A549 (cell line): ENCODE results near the gene MYO9A. TPM values are rescaled to one million over a fixed set of nuclear protein-coding genes. Genes with fewer than 3 reads are reported as not detected.

Source experiments
- ATAC-seq, 2 experiments: fragments of 200-7000 bp in 1 of 2; fragments of >200 bp in 1 of 2; cut with Nextera tagmentation in 1 of 2; cut with Tn5 transposase in 1 of 2; 3 replicates each; pipeline versions ENCODE4 v1.8.0 to v1.9.1; 2018 to 2020; ENCODE audit warnings: mild to moderate bottlenecking in 1 of 2, moderate library complexity in 1 of 2
- CTCF ChIA-PET: fragments of 300-600 bp; sonication (Branson Sonifier 250); formaldehyde crosslinking; extraction: SDS; loops from one replicate; lab custom pipeline; 2021; ENCODE audit warnings: antibody characterized with exemption, inconsistent platforms; lab: Yijun Ruan, JAX
- POLR2A ChIA-PET: fragments of 350-600 bp; formaldehyde crosslinking; extraction: SDS; loops from one replicate; lab custom pipeline; 2021; ENCODE audit warnings: antibody characterized with exemption, inconsistent platforms; lab: Yijun Ruan, JAX
- DNase-seq, 2 experiments: peaks; one replicate each; pipeline versions ENCODE4 v3.0.0 to v3.0.0-alpha.2; 2011 to 2016; ENCODE audit warnings: low read depth in 1 of 2, low spot score in 1 of 2
- FAIRE-seq: peaks from 2 replicates; lab custom pipeline; 2011; peaks lifted over from hg19 to GRCh38; lab: Jason Lieb, UNC
- H3K27ac ChIP-seq, 2 experiments: fragments of >200 bp; sonication (Bioruptor Twin); formaldehyde crosslinking; 3 replicates each; pipeline ENCODE4 v1.5.1; 2016 to 2017
- H3K4me1 ChIP-seq: fragments of >200 bp; sonication (Bioruptor Twin); formaldehyde crosslinking; 3 replicates; pipeline ENCODE4 v1.6.1; 2016
- H3K4me2 ChIP-seq: fragments of >200 bp; sonication (Bioruptor Twin); formaldehyde crosslinking; 3 replicates; pipeline ENCODE4 v1.6.1; 2016
- H3K4me3 ChIP-seq: fragments of >200 bp; sonication (Bioruptor Twin); formaldehyde crosslinking; 3 replicates; pipeline ENCODE4 v1.5.1; 2016
- H3K9me3 ChIP-seq: fragments of >200 bp; sonication (Bioruptor Twin); formaldehyde crosslinking; 3 replicates; pipeline ENCODE4 v1.6.1; 2016
- ATOH8 ChIP-seq: fragments of 250-450 bp; sonication (Bioruptor Pico); IDR thresholded peaks from 2 replicates; pipeline ENCODE4 v1.5.0; 2020; ENCODE audit warnings: low read depth, mild to moderate bottlenecking, moderate library complexity
- BHLHE40 ChIP-seq: IDR thresholded peaks from 2 replicates; pipeline ENCODE4 v1.6.1; 2012; ENCODE audit warnings: low read depth, low read length, inconsistent platforms
- CBX2 ChIP-seq: fragments of 200-600 bp; sonication (generic); IDR thresholded peaks from 2 replicates; pipeline ENCODE4 v1.6.1; 2016; ENCODE audit warnings: low read depth, mild to moderate bottlenecking, borderline replicate concordance
- CBX8 ChIP-seq: fragments of 200-600 bp; sonication (generic); IDR thresholded peaks from 2 replicates; pipeline ENCODE4 v1.6.1; 2016
- CEBPB ChIP-seq, 2 experiments: fragments of >200 bp in 1 of 2; sonication (Bioruptor Twin) in 1 of 2; formaldehyde crosslinking in 1 of 2; IDR thresholded peaks; 2 replicates each; pipeline ENCODE4 v1.6.1; 2012 to 2016
- CHD2 ChIP-seq: fragments of 150-350 bp; IDR thresholded peaks from 2 replicates; pipeline ENCODE4 v1.6.1; 2014; ENCODE audit warnings: low read length; ENCODE audit not compliant: partially characterized antibody
- CHD4 ChIP-seq: fragments of 200-600 bp; sonication (generic); IDR thresholded peaks from 2 replicates; pipeline ENCODE4 v1.6.1; 2016; ENCODE audit warnings: antibody characterized with exemption, mild to moderate bottlenecking, borderline replicate concordance
- CTCF ChIP-seq: fragments of >200 bp; sonication (Bioruptor Twin); formaldehyde crosslinking; IDR thresholded peaks from 3 replicates; pipeline ENCODE4 v1.5.1; 2016
- ESRRA ChIP-seq: fragments of 150-350 bp; IDR thresholded peaks from 2 replicates; pipeline ENCODE4 v1.6.1; 2014; ENCODE audit warnings: mild to moderate bottlenecking, low read length, borderline replicate concordance
- FOSL2 ChIP-seq, 2 experiments: fragments of 450-650 bp in 1 of 2; fragments of >200 bp in 1 of 2; sonication (Bioruptor Twin) in 1 of 2; formaldehyde crosslinking; IDR thresholded peaks; 2 replicates each; pipeline versions ENCODE4 v1.5.0 to v1.6.1; 2016 to 2020; ENCODE audit warnings: mild to moderate bottlenecking in 1 of 2, moderate library complexity in 1 of 2
- GATA3 ChIP-seq: IDR thresholded peaks from 2 replicates; pipeline ENCODE4 v1.6.1; 2012; ENCODE audit warnings: borderline replicate concordance
- HES2 ChIP-seq: fragments of >200 bp; sonication (Bioruptor Twin); formaldehyde crosslinking; IDR thresholded peaks from 2 replicates; pipeline ENCODE4 v1.6.1; 2016
- HEYL ChIP-seq: fragments of 250-450 bp; sonication (Bioruptor Pico); IDR thresholded peaks from 2 replicates; pipeline ENCODE4 v1.8.0; 2021; ENCODE audit warnings: mild to moderate bottlenecking, moderate library complexity
- HOXB5 ChIP-seq: fragments of 250-450 bp; sonication (Bioruptor Pico); IDR thresholded peaks from 2 replicates; pipeline ENCODE4 v1.5.0; 2020; ENCODE audit warnings: mild to moderate bottlenecking, moderate library complexity
- JUNB ChIP-seq: fragments of >200 bp; sonication (Bioruptor Twin); formaldehyde crosslinking; IDR thresholded peaks from 2 replicates; pipeline ENCODE4 v1.6.1; 2016
- MAFK ChIP-seq: fragments of 450-650 bp; IDR thresholded peaks from 2 replicates; pipeline ENCODE4 v1.6.1; 2014; ENCODE audit not compliant: partially characterized antibody
- MAZ ChIP-seq: fragments of 150-350 bp; IDR thresholded peaks from 2 replicates; pipeline ENCODE4 v1.6.1; 2014; ENCODE audit warnings: antibody characterized with exemption, low read depth, low read length, borderline replicate concordance
- MYC ChIP-seq: IDR thresholded peaks from 2 replicates; pipeline ENCODE4 v1.6.1; 2012; ENCODE audit warnings: mild to moderate bottlenecking, inconsistent platforms, low read length, improper control_type of control experiment, borderline replicate concordance
- NPAS2 ChIP-seq: fragments of 250-450 bp; sonication (Bioruptor Pico); IDR thresholded peaks from 2 replicates; pipeline ENCODE4 v1.8.0; 2022; ENCODE audit warnings: mild to moderate bottlenecking, moderate library complexity, borderline replicate concordance
- NR3C1 ChIP-seq: fragments of >200 bp; sonication (Bioruptor Twin); formaldehyde crosslinking; IDR thresholded peaks from 3 replicates; pipeline ENCODE4 v1.6.1; 2017
- PHF8 ChIP-seq: fragments of 200-600 bp; sonication (generic); IDR thresholded peaks from 2 replicates; pipeline ENCODE4 v1.6.1; 2016; ENCODE audit warnings: low read depth, mild to moderate bottlenecking, antibody characterized with exemption, moderate library complexity, borderline replicate concordance
- POLR2A ChIP-seq: IDR thresholded peaks from 2 replicates; pipeline ENCODE4 v1.6.1; 2012; ENCODE audit warnings: mild to moderate bottlenecking, low read length
- POLR2AphosphoS2 ChIP-seq: conservative IDR thresholded peaks from 2 replicates; pipeline ENCODE4 v1.6.1; 2012; ENCODE audit warnings: low read length, improper control_type of control experiment, inconsistent platforms
- RCOR1 ChIP-seq: fragments of 150-350 bp; IDR thresholded peaks from 2 replicates; pipeline ENCODE4 v1.6.1; 2014; ENCODE audit warnings: antibody characterized with exemption, low read length, low read depth
- RFX5 ChIP-seq: fragments of 450-650 bp; IDR thresholded peaks from 2 replicates; pipeline ENCODE4 v1.7.1; 2014; ENCODE audit warnings: antibody characterized with exemption, mild to moderate bottlenecking, moderate library complexity
- SREBF2 ChIP-seq: fragments of 450-650 bp; IDR thresholded peaks from 2 replicates; pipeline ENCODE4 v1.6.1; 2014; ENCODE audit warnings: mild to moderate bottlenecking, moderate library complexity
- TP53 ChIP-seq: fragments of 250-450 bp; sonication (Bioruptor Pico); IDR thresholded peaks from 2 replicates; pipeline ENCODE4 v1.5.0; 2021; ENCODE audit warnings: mild to moderate bottlenecking, moderate library complexity
- ZFP36 ChIP-seq: fragments of 450-650 bp; IDR thresholded peaks from 2 replicates; pipeline ENCODE4 v1.6.1; 2014; ENCODE audit warnings: borderline replicate concordance; ENCODE audit not compliant: partially characterized antibody
- WGBS: methylation state at CpG from one replicate; pipeline ENCODE4 v1.1.6; 2017; ENCODE audit errors: missing lambda C conversion rate; 5-methylcytosine and 5-hydroxymethylcytosine counted together
- polyA plus RNA-seq, 4 experiments: library from polyadenylated mRNA; depleted of rRNA in 3 of 4; stranded (reverse); fragments of >200 nt; fragmentation: RNase III in 1 of 4; extraction: RNeasy Plus Mini Kit Qiagen cat#74134 plus additional on column Dnase treatment in 1 of 4; gene quantifications; 2 replicates in 3 of 4; 3 replicates in 1 of 4; pipeline ENCODE4 v1.2.3, GENCODE V29; 2011 to 2017
- TF ChIP-seq, protein P1 (sequence below): IDR thresholded peaks from 2 replicates; pipeline ENCODE4 v1.6.1; 2012; ENCODE audit warnings: low read depth, borderline replicate concordance

The MYO9A gene
- polyA plus RNA-seq, 2 of the 4 experiments (the other 2 are of a cell fraction), result 5.9 to 21.9 TPM

DNA sequence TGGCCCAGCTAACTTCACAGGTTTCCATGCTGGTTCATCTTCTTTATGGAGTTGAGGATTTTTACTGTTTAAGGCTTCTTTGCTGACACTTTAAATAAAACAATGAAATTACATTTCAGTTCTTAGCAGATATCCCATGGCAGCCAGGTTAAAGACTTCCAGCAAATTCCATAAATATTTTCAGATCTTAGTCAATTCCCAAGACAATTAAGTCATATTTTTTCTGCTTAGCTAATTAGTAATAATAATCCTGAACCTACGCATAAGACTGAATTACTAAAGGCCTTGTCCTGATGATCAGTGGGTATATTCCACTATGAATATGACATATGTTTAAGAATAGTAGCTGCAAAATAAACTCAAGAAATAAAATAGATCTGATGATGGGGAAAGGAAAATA is 224.3 kb downstream of the MYO9A start:
- CTCF ChIA-PET, result interaction anchor here (1.7 kb wide), 1 partner anchor 10 kb away, joined by 5 read pairs; no protein-coding TSS in a partner anchor

DNA sequence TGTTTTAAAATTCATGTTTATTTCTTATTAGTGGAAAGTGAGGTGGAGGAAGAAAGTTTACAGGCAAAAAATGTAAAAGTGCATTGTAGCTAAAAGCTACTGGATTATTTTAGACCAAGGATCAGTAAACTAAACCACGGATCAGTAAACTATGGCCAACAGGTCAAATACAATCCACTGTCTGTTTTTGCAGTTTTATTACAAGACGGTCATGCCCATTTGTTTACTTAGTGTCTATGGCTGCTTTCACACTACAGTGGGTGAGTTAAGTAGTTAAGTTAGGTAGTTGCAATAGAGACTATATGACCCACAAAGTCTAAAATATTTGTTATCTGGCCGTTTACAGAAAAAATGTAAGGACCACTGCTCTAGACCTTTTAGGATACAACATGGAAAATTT is 225.6 kb downstream of the MYO9A start:
- ATAC-seq, result no peak
- POLR2A ChIA-PET, result no interaction called here
- TF ChIP-seq ESRRA, result no peak
- no peak for TF ChIP-seq TP53 (CRISPR knock-in tag)
- TF ChIP-seq HES2, result no peak
- no peak for TF ChIP-seq RCOR1
- 76% methylated on average over 3 of the region's 3 CpGs for WGBS
- Histone ChIP-seq H3K27ac (no peak overlapping the region), H3K4me2 (no peak overlapping the region), H3K9me3 (no peaks in the 10 kb centered on the region), H3K4me3 (no peak overlapping the region), H3K4me1 (no peaks in the 10 kb centered on the region)
- CTCF ChIA-PET, result interaction anchor here (0.9 to 2.1 kb wide), 4 partner anchors 9 to 263 kb away, joined by 5 to 7 read pairs (median 6); no protein-coding TSS in a partner anchor
- no peak for DNase-seq
- peak; percentile 49 for FAIRE-seq

More for the DNA sequence above, 224.3 kb downstream of the MYO9A start:
- no peak for DNase-seq
- TF ChIP-seq JUNB (no peak), RCOR1 (no peak), SREBF2 (no peak), CTCF (no peak), CHD2 (no peak), NR3C1 (no peak), HOXB5 (CRISPR knock-in tag) (no peak), CEBPB (IDR thresholded peaks at IDR 0.05) (no peak), ZFP36 (no peak), POLR2A (no peak), MYC (no peak)
- POLR2A ChIA-PET, result no interaction called here
- Histone ChIP-seq H3K4me3 (no peak overlapping the region), H3K4me1 (no peaks in the 10 kb centered on the region), H3K27ac (no peak overlapping the region), H3K4me2 (no peak overlapping the region), H3K9me3 (no peaks in the 10 kb centered on the region)
- 93% methylated on average over 1 of the region's 1 CpG for WGBS
- ATAC-seq, result no peak
- FAIRE-seq, result no peak

DNA sequence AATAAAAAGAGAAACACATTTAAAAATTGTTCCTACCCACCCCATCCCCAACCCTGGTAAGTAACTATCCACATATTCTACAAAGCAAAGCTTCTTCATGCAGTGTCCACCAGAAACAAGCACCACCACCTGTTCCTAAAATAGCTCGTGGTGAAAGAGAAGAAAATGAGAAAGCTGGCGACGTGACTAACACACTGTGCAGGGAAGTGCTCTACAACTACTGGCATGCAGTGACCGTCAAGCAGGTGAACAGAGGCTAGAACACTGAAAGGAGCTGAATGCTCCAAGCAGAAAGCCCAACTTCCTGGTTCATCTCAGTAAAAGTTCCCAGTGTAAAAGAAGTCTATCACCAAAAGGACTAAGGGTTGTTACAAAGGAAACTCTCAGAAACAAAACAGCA is 226.9 kb downstream of the MYO9A start:
- ChIA-PET CTCF (interaction anchor here (2.0 to 2.1 kb wide), 2 partner anchors 8 to 12 kb away, joined by 7 read pairs; no protein-coding TSS in a partner anchor), POLR2A (no interaction called here)
- ATAC-seq, result no peak
- Histone ChIP-seq H3K4me1 (no peaks in the 10 kb centered on the region), H3K27ac (no peak overlapping the region), H3K4me2 (no peak overlapping the region)
- 86% methylated on average over 4 of the region's 4 CpGs for WGBS
- no peak for DNase-seq
- TF ChIP-seq POLR2AphosphoS2, result no peak
- no peak for TF ChIP-seq GATA3
- TF ChIP-seq RFX5, result no peak
- TF ChIP-seq NPAS2 (CRISPR knock-in tag), result no peak
- TF ChIP-seq MAZ, result no peak
- no peak for TF ChIP-seq MYC
- no peak for TF ChIP-seq FOSL2 (IDR thresholded peaks at IDR 0.05)
- no peak for TF ChIP-seq FOSL2 (CRISPR knock-in tag; IDR thresholded peaks at IDR 0.05)
- TF ChIP-seq, all 56 proteins: peak for 0
- H3K4me3 ChIP-seq, result no peak overlapping the region
- no peaks in the 10 kb centered on the region for H3K9me3 ChIP-seq
- FAIRE-seq, result no peak

DNA sequence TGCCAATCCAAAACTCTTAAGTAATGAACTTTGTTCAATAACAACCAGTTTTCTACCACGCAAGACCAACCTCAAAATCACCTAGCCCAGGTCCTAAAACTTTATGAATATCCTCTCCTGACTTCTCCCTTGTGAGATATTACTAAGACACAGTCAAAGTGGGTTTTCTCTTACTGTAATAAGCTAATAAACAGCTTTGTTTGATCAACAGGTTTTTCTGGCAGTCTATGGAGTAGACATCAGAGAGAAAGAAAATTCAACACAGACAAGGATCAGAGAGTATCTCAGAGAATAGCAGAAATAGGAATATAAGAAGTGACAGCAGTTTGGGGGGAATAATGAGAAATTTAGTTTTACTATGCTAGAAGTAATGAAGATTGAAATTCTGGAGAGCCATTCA is 228.0 kb downstream of the MYO9A start:
- Histone ChIP-seq H3K4me1 (no peaks in the 10 kb centered on the region), H3K9me3 (no peaks in the 10 kb centered on the region), H3K4me3 (no peak overlapping the region), H3K4me2 (no peak overlapping the region), H3K27ac (no peak overlapping the region)
- FAIRE-seq (no peak), DNase-seq (no peak), ATAC-seq (no peak)
- ChIA-PET CTCF (no interaction called here), POLR2A (no interaction called here)
- 95% methylated on average over 1 of the region's 1 CpG for WGBS
- no peak for TF ChIP-seq RCOR1
- TF ChIP-seq, protein P1, sequence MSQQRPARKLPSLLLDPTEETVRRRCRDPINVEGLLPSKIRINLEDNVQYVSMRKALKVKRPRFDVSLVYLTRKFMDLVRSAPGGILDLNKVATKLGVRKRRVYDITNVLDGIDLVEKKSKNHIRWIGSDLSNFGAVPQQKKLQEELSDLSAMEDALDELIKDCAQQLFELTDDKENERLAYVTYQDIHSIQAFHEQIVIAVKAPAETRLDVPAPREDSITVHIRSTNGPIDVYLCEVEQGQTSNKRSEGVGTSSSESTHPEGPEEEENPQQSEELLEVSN, result no peak
- TF ChIP-seq CHD4, result no peak
- TF ChIP-seq HES2, result no peak
- TF ChIP-seq ESRRA, result no peak
- TF ChIP-seq CBX2, result no peak
- no peak for TF ChIP-seq BHLHE40
- TF ChIP-seq CBX8, result no peak
- TF ChIP-seq NR3C1, result no peak
- TF ChIP-seq MAFK, result no peak
- TF ChIP-seq ATOH8, result no peak
- TF ChIP-seq HEYL (CRISPR knock-in tag), result no peak
- no peak for TF ChIP-seq PHF8
